ENCODE data around the gene CCT7. TPM values are rescaled to one million over a fixed set of nuclear protein-coding genes. Genes with fewer than 3 reads are reported as not detected.

The CCT7 gene
- total and polyA plus RNA-seq, 2 donors (not counting 1 experiment from before 2014, with no cell fraction given), result 94.4 to 160 TPM

DNA sequence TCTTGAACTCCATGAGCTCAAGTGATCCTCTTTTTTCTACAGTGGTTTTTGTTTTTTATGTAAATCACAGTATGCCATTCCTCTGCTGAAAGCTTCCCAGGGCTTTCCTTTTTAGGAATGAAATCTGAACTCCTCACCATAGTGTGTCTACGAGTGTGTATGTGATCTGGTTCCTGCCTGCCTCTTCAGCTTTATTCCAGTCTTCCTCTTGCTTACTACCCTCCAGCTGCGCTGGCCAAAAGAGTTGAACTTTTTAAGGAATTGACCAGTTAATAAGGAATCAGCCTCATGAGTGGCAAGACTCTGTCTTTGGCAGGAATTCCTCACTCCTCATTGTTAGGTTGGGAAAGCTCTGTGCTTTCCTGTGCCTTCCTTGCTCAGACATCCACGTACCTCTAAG lies 4.0 kb downstream of the CCT7 start:
- H3K9me3 ChIP-seq (ENCODE audit: control extremely low read depth in 1 of 3, control insufficient read depth in 2 of 3, insufficient read depth in 1 of 3, low read length in 2 of 3), result no peaks in the 10 kb centered on the region
- no peaks in the 10 kb centered on the region for H3K27me3 ChIP-seq (replicated peaks in 1 of 4; ENCODE audit: control extremely low read depth in 1 of 4, control insufficient read depth in 3 of 4, insufficient read depth in 4 of 4, low read length in 3 of 4)
- H3K4me3 ChIP-seq (ENCODE audit: control extremely low read depth in 1 of 5, extremely low read depth in 1 of 5, insufficient read depth in 1 of 5, low read depth in 2 of 5, low read length in 4 of 5), result no peak overlapping the region
- 100% methylated on average over 1 of the region's 3 CpGs for WGBS (ENCODE audit: insufficient coverage)
- TF ChIP-seq, protein P1, sequence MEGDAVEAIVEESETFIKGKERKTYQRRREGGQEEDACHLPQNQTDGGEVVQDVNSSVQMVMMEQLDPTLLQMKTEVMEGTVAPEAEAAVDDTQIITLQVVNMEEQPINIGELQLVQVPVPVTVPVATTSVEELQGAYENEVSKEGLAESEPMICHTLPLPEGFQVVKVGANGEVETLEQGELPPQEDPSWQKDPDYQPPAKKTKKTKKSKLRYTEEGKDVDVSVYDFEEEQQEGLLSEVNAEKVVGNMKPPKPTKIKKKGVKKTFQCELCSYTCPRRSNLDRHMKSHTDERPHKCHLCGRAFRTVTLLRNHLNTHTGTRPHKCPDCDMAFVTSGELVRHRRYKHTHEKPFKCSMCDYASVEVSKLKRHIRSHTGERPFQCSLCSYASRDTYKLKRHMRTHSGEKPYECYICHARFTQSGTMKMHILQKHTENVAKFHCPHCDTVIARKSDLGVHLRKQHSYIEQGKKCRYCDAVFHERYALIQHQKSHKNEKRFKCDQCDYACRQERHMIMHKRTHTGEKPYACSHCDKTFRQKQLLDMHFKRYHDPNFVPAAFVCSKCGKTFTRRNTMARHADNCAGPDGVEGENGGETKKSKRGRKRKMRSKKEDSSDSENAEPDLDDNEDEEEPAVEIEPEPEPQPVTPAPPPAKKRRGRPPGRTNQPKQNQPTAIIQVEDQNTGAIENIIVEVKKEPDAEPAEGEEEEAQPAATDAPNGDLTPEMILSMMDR (IDR thresholded peaks at IDR 0.05), result no peak
- TF ChIP-seq EZH2 (IDR thresholded peaks at IDR 0.05; ENCODE audit: borderline replicate concordance, insufficient read depth, low read depth, low read length, poor library complexity, severe bottlenecking), result no peak
- intact Hi-C loops (cut with micrococcal nuclease), result no loop called here
- ATAC-seq (ENCODE audit: low read depth) (no peak), DNase-seq (no peak)
- peaks cover 39% of the 10 kb centered on the region for H3K79me2 ChIP-seq (ENCODE audit: control insufficient read depth, insufficient read depth, low read length)
- H4K20me1 ChIP-seq (ENCODE audit: control insufficient read depth, insufficient read depth, low read length, poor library complexity, severe bottlenecking), result peaks cover 63% of the 10 kb centered on the region
- peaks cover 13% of the 10 kb centered on the region in 2 donors for H3K4me1 ChIP-seq (ENCODE audit: control insufficient read depth in 2 of 2, insufficient read depth in 2 of 2, low read length in 2 of 2)
- Mint-ChIP-seq H3K27me3 (no peaks in the 10 kb centered on the region), H3K27ac (no peak overlapping the region), H3K4me3 (no peak overlapping the region), H3K4me1 (peaks cover 35% of the 10 kb centered on the region), H3K9me3 (ENCODE audit: insufficient read depth) (no peaks in the 10 kb centered on the region)
- H3K27ac ChIP-seq (ENCODE audit: low read length in 2 of 2), result no peak overlapping the region
- H3K36me3 ChIP-seq (replicated peaks in 1 of 2; ENCODE audit: control extremely low read depth in 1 of 2, control insufficient read depth in 1 of 2, extremely low read depth in 1 of 2, insufficient read depth in 2 of 2, low read length in 1 of 2), result peaks cover 19 to 33% of the 10 kb centered on the region in 2 experiments
- no peak overlapping the region for H3K9ac ChIP-seq (ENCODE audit: low read length)
- ChIA-PET POLR2A (no interaction called here), CTCF (interaction anchor here (1.0 to 1.5 kb wide), 3 partner anchors 61 to 152 kb away, joined by 3 to 5 read pairs (median 4); no protein-coding TSS in a partner anchor)
- H2AFZ ChIP-seq (ENCODE audit: insufficient read depth, low read depth, low read length, poor library complexity, severe bottlenecking), result no peak overlapping the region
- no peak overlapping the region for H3K4me2 ChIP-seq (replicated peaks; ENCODE audit: low read depth, low read length, poor library complexity, severe bottlenecking)

DNA sequence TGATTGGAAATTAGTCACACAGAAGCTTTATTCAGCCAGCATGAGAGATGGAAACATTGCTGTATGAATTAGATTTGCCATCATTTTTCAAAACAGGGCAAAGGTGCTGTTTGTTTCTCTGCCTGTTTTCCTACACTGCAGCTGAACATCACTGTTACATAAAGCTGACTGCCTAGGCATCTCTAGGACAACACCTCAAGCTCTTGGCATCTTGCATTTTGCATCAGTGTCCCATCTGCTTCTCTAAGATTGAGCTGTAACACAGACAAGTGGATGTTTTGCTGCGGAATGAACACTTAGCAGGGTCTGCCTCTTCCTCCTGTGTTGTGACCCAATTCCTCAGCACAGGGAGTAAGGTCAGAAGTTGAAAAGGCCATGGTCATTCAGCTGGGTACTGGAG lies 4.9 kb downstream of the CCT7 start:
- WGBS (ENCODE audit: insufficient coverage), result 100% methylated on average over 1 of the region's 1 CpG
- Mint-ChIP-seq H3K9me3 (ENCODE audit: insufficient read depth) (no peaks in the 10 kb centered on the region), H3K4me3 (no peak overlapping the region), H3K27me3 (no peaks in the 10 kb centered on the region), H3K4me1 (peaks cover 34% of the 10 kb centered on the region), H3K27ac (no peak overlapping the region)
- H2AFZ ChIP-seq (ENCODE audit: insufficient read depth, low read depth, low read length, poor library complexity, severe bottlenecking), result no peak overlapping the region
- H3K4me2 ChIP-seq (replicated peaks; ENCODE audit: low read depth, low read length, poor library complexity, severe bottlenecking), result no peak overlapping the region
- no peaks in the 10 kb centered on the region for H3K9me3 ChIP-seq (ENCODE audit: control extremely low read depth in 1 of 3, control insufficient read depth in 2 of 3, insufficient read depth in 1 of 3, low read length in 2 of 3)
- CTCF ChIA-PET, result interaction anchor here (0.9 to 1.5 kb wide), 4 partner anchors 12 to 153 kb away, joined by 3 to 5 read pairs (median 3); no protein-coding TSS in a partner anchor
- POLR2A ChIA-PET, result no interaction called here
- ATAC-seq (ENCODE audit: low read depth), result no peak
- no peak overlapping the region for H3K27ac ChIP-seq (ENCODE audit: low read length in 2 of 2)
- H3K4me1 ChIP-seq (ENCODE audit: control insufficient read depth in 2 of 2, insufficient read depth in 2 of 2, low read length in 2 of 2), result peaks cover 13% of the 10 kb centered on the region in 2 donors
- intact Hi-C loops (cut with micrococcal nuclease), result no loop called here
- H4K20me1 ChIP-seq (ENCODE audit: control insufficient read depth, insufficient read depth, low read length, poor library complexity, severe bottlenecking), result peaks cover 71% of the 10 kb centered on the region
- H3K9ac ChIP-seq (ENCODE audit: low read length), result no peak overlapping the region
- peaks cover 19 to 41% of the 10 kb centered on the region in 2 experiments for H3K36me3 ChIP-seq (replicated peaks in 1 of 2; ENCODE audit: control extremely low read depth in 1 of 2, control insufficient read depth in 1 of 2, extremely low read depth in 1 of 2, insufficient read depth in 2 of 2, low read length in 1 of 2)
- DNase-seq, result no peak
- H3K79me2 ChIP-seq (ENCODE audit: control insufficient read depth, insufficient read depth, low read length), result peaks cover 39% of the 10 kb centered on the region
- TF ChIP-seq EZH2 (IDR thresholded peaks at IDR 0.05; ENCODE audit: borderline replicate concordance, insufficient read depth, low read depth, low read length, poor library complexity, severe bottlenecking), result no peak
- TF ChIP-seq, protein P1 (IDR thresholded peaks at IDR 0.05), result no peak
- H3K27me3 ChIP-seq (replicated peaks in 1 of 4; ENCODE audit: control extremely low read depth in 1 of 4, control insufficient read depth in 3 of 4, insufficient read depth in 4 of 4, low read length in 3 of 4), result no peaks in the 10 kb centered on the region
- no peak overlapping the region for H3K4me3 ChIP-seq (ENCODE audit: control extremely low read depth in 1 of 5, extremely low read depth in 1 of 5, insufficient read depth in 1 of 5, low read depth in 2 of 5, low read length in 4 of 5)
